ENCODE results near the gene PRKAG2. TPM values are rescaled to one million over a fixed set of nuclear protein-coding genes. Genes with fewer than 3 reads are reported as not detected.

Gene PRKAG2
- total and polyA plus RNA-seq, 4 donors, result 3.6 to 25.1 (median 16.8) TPM

GRCh38 chr7:151690606-151691005, 186.3 kb downstream of the PRKAG2 start:
- no peak overlapping the region for H3K9ac ChIP-seq (ENCODE audit: low read depth in 1 of 2, low read length in 2 of 2)
- H3K27me3 ChIP-seq (ENCODE audit: control insufficient read depth in 4 of 4, insufficient read depth in 4 of 4, low read length in 3 of 4), result no peaks in the 10 kb centered on the region
- no peak for DNase-seq (ENCODE audit: low spot score)
- WGBS, result 88% methylated on average over 6 of the region's 6 CpGs
- no peak overlapping the region for H3K27ac ChIP-seq (ENCODE audit: low read depth in 1 of 2, low read length in 2 of 2)
- H3K9me3 ChIP-seq (ENCODE audit: control insufficient read depth in 4 of 4, low read length in 3 of 4), result no peaks in the 10 kb centered on the region
- H3K4me3 ChIP-seq (ENCODE audit: low read depth in 1 of 3, low read length in 3 of 3), result no peak overlapping the region
- TF ChIP-seq GABPA (IDR thresholded peaks at IDR 0.05 in 1 of 2, conservative IDR thresholded peaks at IDR 0.05 in 1 of 2) (no peak), ATF3 (IDR thresholded peaks at IDR 0.05) (no peak), FOXA2 (IDR thresholded peaks at IDR 0.05) (no peak), YY1 (IDR thresholded peaks at IDR 0.05) (no peak), RXRA (IDR thresholded peaks at IDR 0.05) (no peak), REST (IDR thresholded peaks at IDR 0.05) (no peak), TAF1 (conservative IDR thresholded peaks at IDR 0.05) (no peak), HNF4A (conservative IDR thresholded peaks at IDR 0.05) (no peak), ZBTB33 (IDR thresholded peaks at IDR 0.05) (no peak), HNF4G (IDR thresholded peaks at IDR 0.05) (no peak), JUND (IDR thresholded peaks at IDR 0.05) (no peak), EGR1 (IDR thresholded peaks at IDR 0.05; ENCODE audit: low read depth in 2 of 2) (no peak), NR2F2 (IDR thresholded peaks at IDR 0.05) (no peak), CTCF (IDR thresholded peaks at IDR 0.05; ENCODE audit: low read depth, low read length, missing input control) (no peak), RAD21 (IDR thresholded peaks at IDR 0.05) (no peak), FOXA1 (IDR thresholded peaks at IDR 0.05) (no peak), SP1 (IDR thresholded peaks at IDR 0.05) (no peak), MAX (IDR thresholded peaks at IDR 0.05) (no peak)
- peaks cover 0 to 7% (median 3%) of the 10 kb centered on the region in 4 donors for H3K36me3 ChIP-seq (ENCODE audit: control insufficient read depth in 4 of 4, insufficient read depth in 3 of 4, low read depth in 1 of 4, low read length in 3 of 4)
- peaks cover 5 to 14% (median 11%) of the 10 kb centered on the region in 4 donors for H3K4me1 ChIP-seq (ENCODE audit: control insufficient read depth in 4 of 4, insufficient read depth in 4 of 4, low read length in 3 of 4)
